Keratinocyte (primary cell): ENCODE results near the gene CC2D1A. TPM values are rescaled to one million over a fixed set of nuclear protein-coding genes. Genes with fewer than 3 reads are reported as not detected.

Experiments
- DNase-seq: peaks from one replicate; pipeline ENCODE4 v3.0.0-alpha.2; 2011; ENCODE audit warnings: low read depth, missing footprints, low spot score
- FAIRE-seq: peaks from 2 replicates; lab custom pipeline; 2011; peaks lifted over from hg19 to GRCh38; lab: Jason Lieb, UNC
- H2AFZ ChIP-seq: 2 replicates; pipeline ENCODE4 v1.6.0; 2012; ENCODE audit warnings: low read length, control low read depth, inconsistent platforms; ENCODE audit not compliant: control insufficient read depth
- H3K27ac ChIP-seq: 2 replicates; pipeline ENCODE4 v1.5.1; 2011; ENCODE audit warnings: low read length; ENCODE audit not compliant: control insufficient read depth, insufficient read depth
- H3K27me3 ChIP-seq: 3 replicates; pipeline ENCODE4 v1.6.0; 2011; ENCODE audit warnings: low read length; ENCODE audit not compliant: control insufficient read depth, insufficient read depth; ENCODE audit errors: extremely low read depth
- H3K36me3 ChIP-seq, 2 experiments: 2 replicates in 1 of 2; 3 replicates in 1 of 2; pipeline ENCODE4 v1.5.1; 2011; ENCODE audit warnings: low read length in 2 of 2, mild to moderate bottlenecking in 1 of 2; ENCODE audit not compliant: control insufficient read depth in 2 of 2, insufficient read depth in 2 of 2; ENCODE audit errors: extremely low read depth in 1 of 2
- H3K4me1 ChIP-seq: 3 replicates; pipeline ENCODE4 v1.5.1; 2011; ENCODE audit warnings: low read length; ENCODE audit not compliant: control insufficient read depth, insufficient read depth; ENCODE audit errors: extremely low read depth
- H3K4me2 ChIP-seq: 3 replicates; pipeline ENCODE4 v1.6.0; 2011; ENCODE audit warnings: low read depth, low read length; ENCODE audit not compliant: control insufficient read depth, insufficient read depth; ENCODE audit errors: extremely low read depth
- H3K4me3 ChIP-seq, 3 experiments: fragments of 200-600 bp in 1 of 3; sonication (generic) in 1 of 3; 2 replicates in 2 of 3; 3 replicates in 1 of 3; pipeline ENCODE4 v1.5.1; 2011 to 2016; ENCODE audit warnings: low read length in 3 of 3, mild to moderate bottlenecking in 3 of 3, control low read depth in 2 of 3, inconsistent platforms in 1 of 3, low read depth in 1 of 3, mixed read lengths in 1 of 3, mixed run types in 1 of 3, moderate library complexity in 1 of 3; ENCODE audit not compliant: control insufficient read depth in 2 of 3, insufficient read depth in 2 of 3; ENCODE audit errors: extremely low read depth in 1 of 3
- H3K79me2 ChIP-seq: 2 replicates; pipeline ENCODE4 v1.6.0; 2012; ENCODE audit warnings: low read length; ENCODE audit not compliant: control insufficient read depth, insufficient read depth
- H3K9ac ChIP-seq: 3 replicates; pipeline ENCODE4 v1.6.0; 2011; ENCODE audit warnings: low read length; ENCODE audit not compliant: control insufficient read depth, insufficient read depth; ENCODE audit errors: extremely low read depth
- H3K9me1 ChIP-seq: 3 replicates; pipeline ENCODE4 v1.6.0; 2011; ENCODE audit warnings: low read length; ENCODE audit not compliant: control insufficient read depth, insufficient read depth; ENCODE audit errors: extremely low read depth
- H3K9me3 ChIP-seq: 2 replicates; pipeline ENCODE4 v1.5.1; 2012; ENCODE audit warnings: low read depth, low read length; ENCODE audit not compliant: control insufficient read depth
- H4K20me1 ChIP-seq: 3 replicates; pipeline ENCODE4 v1.6.0; 2011; ENCODE audit warnings: low read length; ENCODE audit not compliant: control insufficient read depth, insufficient read depth; ENCODE audit errors: extremely low read depth
- EZH2 ChIP-seq: IDR thresholded peaks from one replicate; pipeline ENCODE4 v1.6.1; 2012; ENCODE audit warnings: inconsistent platforms, mild to moderate bottlenecking, low read length, moderate library complexity
- dilution Hi-C: fragments of 300-500 bp; cut with MboI; formaldehyde crosslinking; loops from one replicate; pipeline ENCODE4 v1.7.0; 2020; ENCODE audit warnings: low sequenced_read_pairs; ENCODE audit not compliant: extremely low pct_ligation_motif_present
- polyA plus RNA-seq, 5 experiments: library from polyadenylated mRNA; depleted of rRNA in 3 of 5; stranded (reverse) in 3 of 5; stranded (forward) in 1 of 5; unstranded in 1 of 5; fragments of >200 nt; gene quantifications; 1 replicate in 1 of 5; 2 replicates in 3 of 5; 3 replicates in 1 of 5; pipeline versions ENCODE4 v1.2.1 to v1.2.3, GENCODE V29; 2011 to 2012; ENCODE audit warnings: missing spikeins in 2 of 5, low read depth in 1 of 5, low replicate concordance in 1 of 5
- TF ChIP-seq, protein P1 (sequence below), 3 experiments: IDR thresholded peaks in 1 of 3; conservative IDR thresholded peaks in 1 of 3; optimal IDR thresholded peaks in 1 of 3; 2 replicates in 2 of 3; 3 replicates in 1 of 3; pipeline versions ENCODE3 to v1.5.1; 2011; ENCODE audit warnings: low read length in 3 of 3, mild to moderate bottlenecking in 3 of 3, moderate library complexity in 2 of 3, control low read depth in 1 of 3, inconsistent platforms in 1 of 3; ENCODE audit not compliant: insufficient read depth in 2 of 3; ENCODE audit errors: extremely low read depth in 1 of 3

The CC2D1A gene
- polyA plus RNA-seq, 1 donor (not counting 4 experiments of a cell fraction or from before 2014, with no cell fraction given), result 11.2 TPM

DNA sequence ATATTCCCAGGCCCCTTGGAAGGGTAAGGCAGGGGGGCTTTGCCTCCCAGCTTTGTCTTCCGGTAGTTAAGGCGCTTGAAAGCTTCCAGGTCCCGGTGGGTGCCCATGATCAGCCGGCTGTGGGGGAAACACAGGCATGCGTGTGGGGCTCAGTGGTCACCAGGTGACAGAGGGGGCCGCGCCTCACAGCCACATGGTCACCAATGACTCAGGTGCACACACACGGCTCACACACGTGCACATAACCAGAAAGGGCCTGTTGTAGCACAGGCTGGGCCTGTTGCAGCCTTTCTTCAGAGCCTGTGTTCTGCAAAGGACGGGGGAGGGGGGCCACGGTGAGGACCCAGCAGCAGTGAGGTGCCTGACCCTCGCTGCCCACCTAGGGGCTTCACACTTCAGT, 23.2 kb upstream of the CC2D1A start:
- Histone ChIP-seq H3K9me1 (peaks cover 2% of the 10 kb centered on the region), H3K9me3 (no peaks in the 10 kb centered on the region), H3K36me3 (no peaks in the 10 kb centered on the region), H3K79me2 (no peaks in the 10 kb centered on the region), H3K27me3 (peaks cover 8% of the 10 kb centered on the region), H3K4me2 (no peak overlapping the region), H3K4me1 (peaks cover 21% of the 10 kb centered on the region), H4K20me1 (no peaks in the 10 kb centered on the region), H3K27ac (no peak overlapping the region), H3K9ac (no peak overlapping the region), H2AFZ (no peak overlapping the region), H3K4me3 (no peak overlapping the region)
- dilution Hi-C loops, result no loop called here
- TF ChIP-seq, protein P1, sequence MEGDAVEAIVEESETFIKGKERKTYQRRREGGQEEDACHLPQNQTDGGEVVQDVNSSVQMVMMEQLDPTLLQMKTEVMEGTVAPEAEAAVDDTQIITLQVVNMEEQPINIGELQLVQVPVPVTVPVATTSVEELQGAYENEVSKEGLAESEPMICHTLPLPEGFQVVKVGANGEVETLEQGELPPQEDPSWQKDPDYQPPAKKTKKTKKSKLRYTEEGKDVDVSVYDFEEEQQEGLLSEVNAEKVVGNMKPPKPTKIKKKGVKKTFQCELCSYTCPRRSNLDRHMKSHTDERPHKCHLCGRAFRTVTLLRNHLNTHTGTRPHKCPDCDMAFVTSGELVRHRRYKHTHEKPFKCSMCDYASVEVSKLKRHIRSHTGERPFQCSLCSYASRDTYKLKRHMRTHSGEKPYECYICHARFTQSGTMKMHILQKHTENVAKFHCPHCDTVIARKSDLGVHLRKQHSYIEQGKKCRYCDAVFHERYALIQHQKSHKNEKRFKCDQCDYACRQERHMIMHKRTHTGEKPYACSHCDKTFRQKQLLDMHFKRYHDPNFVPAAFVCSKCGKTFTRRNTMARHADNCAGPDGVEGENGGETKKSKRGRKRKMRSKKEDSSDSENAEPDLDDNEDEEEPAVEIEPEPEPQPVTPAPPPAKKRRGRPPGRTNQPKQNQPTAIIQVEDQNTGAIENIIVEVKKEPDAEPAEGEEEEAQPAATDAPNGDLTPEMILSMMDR (optimal IDR thresholded peaks at IDR 0.05 in 1 of 3, IDR thresholded peaks at IDR 0.05 in 1 of 3, conservative IDR thresholded peaks at IDR 0.05 in 1 of 3; ENCODE audit: extremely low read depth in 1 of 3, insufficient read depth in 2 of 3, low read length in 3 of 3), result no peak
- TF ChIP-seq EZH2, result no peak
- FAIRE-seq (no peak), DNase-seq (no peak)

DNA sequence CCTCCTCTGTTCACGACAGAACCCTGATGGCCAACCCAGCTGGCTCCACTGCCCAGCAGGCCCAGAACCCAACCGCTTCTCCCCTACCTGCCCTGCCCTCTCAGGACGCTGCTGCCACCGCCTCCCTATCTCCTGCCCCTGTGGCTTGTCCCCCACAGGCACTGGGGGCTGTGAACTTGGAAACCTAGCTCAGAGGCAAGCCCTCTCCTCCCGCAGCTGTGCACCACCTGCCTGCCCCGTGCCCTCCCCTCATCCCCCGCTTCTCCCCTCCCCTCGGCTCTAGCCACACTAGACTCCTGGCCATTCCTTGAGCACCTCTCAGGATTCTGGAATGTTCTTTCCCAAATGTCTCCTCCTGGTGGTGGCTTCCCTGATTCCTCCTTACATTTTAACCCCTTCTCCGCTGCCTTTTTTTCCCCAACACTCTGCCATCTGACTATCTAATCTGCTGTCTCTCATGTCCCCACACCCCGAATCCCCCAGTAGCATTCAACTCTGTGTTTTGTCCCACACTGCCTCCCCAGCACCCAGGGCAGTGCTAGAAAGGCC, 22.4 kb upstream of the CC2D1A start:
- dilution Hi-C loops, result no loop called here
- H3K4me1 ChIP-seq, result peaks cover 28% of the 10 kb centered on the region
- no peak for FAIRE-seq

More for the DNA sequence above, 22.4 kb upstream of the CC2D1A start:
- Histone ChIP-seq H3K9me1 (peaks cover 2% of the 10 kb centered on the region), H4K20me1 (no peaks in the 10 kb centered on the region), H3K36me3 (no peaks in the 10 kb centered on the region), H3K27ac (no peak overlapping the region), H3K9ac (no peak overlapping the region), H2AFZ (no peak overlapping the region), H3K9me3 (no peaks in the 10 kb centered on the region), H3K4me2 (no peak overlapping the region), H3K27me3 (peaks cover 8% of the 10 kb centered on the region), H3K4me3 (no peak overlapping the region), H3K79me2 (no peaks in the 10 kb centered on the region)
- TF ChIP-seq, protein P1 (optimal IDR thresholded peaks at IDR 0.05 in 1 of 3, IDR thresholded peaks at IDR 0.05 in 1 of 3, conservative IDR thresholded peaks at IDR 0.05 in 1 of 3; ENCODE audit: extremely low read depth in 1 of 3, insufficient read depth in 2 of 3, low read length in 3 of 3), result peak; percentile 11 to 22 (median 20)
- no peak for TF ChIP-seq EZH2
- DNase-seq, result no peak
